ENCODE results near the gene PSME3IP1. TPM values are rescaled to one million over a fixed set of nuclear protein-coding genes. Genes with fewer than 3 reads are reported as not detected.

The PSME3IP1 gene
- total and polyA plus RNA-seq, 2 of the 8 experiments (the other 6 are each of a cell fraction or from before 2014, with no cell fraction given): 95.1 to 98.3 TPM

GRCh38 chr16:57185945-57186871 is at the start of gene PSME3IP1, which contains the start of gene RSPRY1 (continued):
- TF ChIP-seq SIN3A (conservative IDR thresholded peaks at IDR 0.05 in 1 of 2, IDR thresholded peaks at IDR 0.05 in 1 of 2; ENCODE audit: low read depth in 1 of 2, low read length in 2 of 2): peak in 1 of 2 experiments; percentile 31; a peak in 2 of 4 replicates
- no peak for TF ChIP-seq ZNF274 (IDR thresholded peaks at IDR 0.05; ENCODE audit: borderline replicate concordance, extremely low read depth, low read length)
- no peak for TF ChIP-seq KDM1A (IDR thresholded peaks at IDR 0.05; ENCODE audit: borderline replicate concordance, low read length)
- no peak for TF ChIP-seq NRF1 (IDR thresholded peaks at IDR 0.05; ENCODE audit: low read depth, low read length)
- TF ChIP-seq SUZ12 (IDR thresholded peaks at IDR 0.05; ENCODE audit: low read length): no peak
- peak; percentile 66; the same call in 1 of the 2 replicates for TF ChIP-seq SP4 (IDR thresholded peaks at IDR 0.05; ENCODE audit: low read length)
- no peak for TF ChIP-seq CBX8 (IDR thresholded peaks at IDR 0.05; ENCODE audit: borderline replicate concordance, low read depth, low read length)
- TF ChIP-seq BACH1 (IDR thresholded peaks at IDR 0.05; ENCODE audit: low read length): no peak
- TF ChIP-seq TAF1 (IDR thresholded peaks at IDR 0.05; ENCODE audit: low read depth, low read length): peak; percentile 44
- TF ChIP-seq NANOG (IDR thresholded peaks at IDR 0.05; ENCODE audit: insufficient read depth, low read depth, low read length, poor library complexity, severe bottlenecking): no peak
- TF ChIP-seq ATF3 (IDR thresholded peaks at IDR 0.05; ENCODE audit: insufficient read depth, low read depth, low read length): 0 out of 2 replicates have a peak, but pooled peaks have one; percentile 45
- peak; percentile 25 for TF ChIP-seq ASH2L (IDR thresholded peaks at IDR 0.05; ENCODE audit: low read length)
- no peak for TF ChIP-seq JUND (IDR thresholded peaks at IDR 0.05; ENCODE audit: low read length)
